Tracheal epithelial cell (primary cell): Measurements from ENCODE around the gene MTFMT. TPM values are rescaled to one million over a fixed set of nuclear protein-coding genes. Genes with fewer than 3 reads are reported as not detected.

Experiments used
- total RNA-seq: library from RNA; depleted of rRNA; stranded (reverse); fragments of >200 nt; gene quantifications from 2 replicates; pipeline ENCODE4 v1.2.1, GENCODE V29; 2014

The MTFMT gene
- total RNA-seq: 24.6 and 32.8 TPM in 2 replicates

GRCh38 chr15:65028921-65029735, at the start of gene MTFMT:
Gene MTFMT, minus strand, starts transcription at chr15:65029639. Its CDS starts 26 bp downstream, at chr15:65029613.

DNA sequence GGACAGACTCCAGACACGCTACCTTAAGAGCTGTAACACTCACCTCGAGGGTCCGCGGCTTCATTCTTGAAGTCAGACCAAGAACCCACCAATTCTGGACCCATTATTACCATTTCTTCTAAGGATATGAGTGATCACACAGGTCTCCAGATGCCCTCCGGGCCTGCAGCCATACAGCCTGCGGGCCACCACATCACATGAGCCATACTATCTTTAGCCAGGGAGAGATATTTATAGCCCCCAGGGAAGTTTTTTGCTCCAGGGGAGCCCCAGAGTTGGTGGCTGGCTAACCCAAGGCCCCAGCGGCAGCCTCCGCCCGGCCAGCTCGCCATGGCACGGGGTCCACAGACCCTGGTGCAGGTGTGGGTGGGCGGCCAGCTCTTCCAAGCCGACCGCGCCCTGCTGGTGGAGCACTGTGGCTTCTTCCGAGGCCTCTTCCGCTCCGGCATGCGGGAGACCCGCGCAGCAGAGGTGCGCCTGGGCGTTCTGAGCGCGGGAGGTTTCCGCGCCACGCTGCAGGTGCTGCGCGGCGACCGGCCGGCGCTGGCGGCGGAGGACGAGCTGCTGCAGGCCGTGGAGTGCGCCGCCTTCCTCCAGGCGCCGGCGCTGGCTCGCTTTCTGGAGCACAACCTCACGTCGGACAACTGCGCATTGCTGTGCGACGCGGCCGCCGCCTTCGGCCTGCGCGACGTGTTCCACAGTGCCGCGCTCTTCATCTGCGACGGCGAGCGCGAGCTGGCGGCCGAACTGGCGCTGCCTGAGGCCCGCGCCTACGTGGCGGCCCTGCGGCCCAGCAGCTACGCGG, 47.2 kb upstream of the MTFMT start, which contains the start of gene KBTBD13:
Gene KBTBD13, plus strand, starts transcription at position 261 of the 805 bp plus-strand sequence. Its CDS starts 70 bp downstream, at position 331.

DNA sequence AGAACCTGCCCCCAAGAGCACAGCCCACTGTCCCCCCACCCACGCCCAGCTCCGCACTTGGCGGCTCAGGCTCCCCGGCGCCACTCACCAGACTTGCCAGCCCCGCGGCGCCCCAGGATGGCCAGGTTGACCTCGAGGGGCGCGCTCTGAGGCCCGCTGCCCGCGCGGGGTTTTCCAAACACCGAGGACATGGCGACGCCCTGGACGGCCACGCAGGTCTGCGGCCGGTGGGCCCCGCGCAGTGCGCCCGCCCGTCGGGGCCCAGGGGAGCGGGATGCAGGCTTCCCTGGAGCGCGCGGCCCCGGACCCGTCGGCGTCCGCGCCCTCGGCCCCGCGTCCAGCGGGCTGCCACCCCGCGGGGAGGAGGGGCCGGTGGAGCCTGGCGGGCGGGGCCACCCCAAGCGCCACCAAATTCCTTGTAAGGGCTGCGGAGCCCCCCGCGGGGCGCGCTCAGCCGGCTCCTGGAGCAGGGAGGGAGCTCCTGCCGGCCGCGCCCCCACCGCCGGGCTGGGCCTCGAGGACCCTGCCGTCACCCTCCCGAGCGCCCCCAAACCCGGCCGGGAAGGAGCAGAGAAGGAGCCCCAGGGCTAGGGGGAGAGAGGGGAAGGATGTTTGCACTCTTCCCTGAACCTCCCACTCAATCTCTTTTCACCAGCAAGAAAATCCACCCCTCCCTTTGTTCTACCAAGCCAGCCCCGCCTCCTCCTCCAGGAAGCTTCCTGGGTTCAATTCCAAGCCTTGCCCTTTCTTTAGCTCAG, 38.4 kb upstream of the MTFMT start, which contains the start of gene RASL12:
Gene RASL12, minus strand, starts transcription at position 347 of the 758 bp plus-strand sequence. Its CDS starts 156 bp downstream, at position 191.

GRCh38 chr15:65044724-65045481, 15.5 kb upstream of the MTFMT start, which contains the start of gene SLC51B:
Gene SLC51B, plus strand, starts transcription at chr15:65045387. Its CDS starts 4,618 bp downstream, at chr15:65050005.

DNA sequence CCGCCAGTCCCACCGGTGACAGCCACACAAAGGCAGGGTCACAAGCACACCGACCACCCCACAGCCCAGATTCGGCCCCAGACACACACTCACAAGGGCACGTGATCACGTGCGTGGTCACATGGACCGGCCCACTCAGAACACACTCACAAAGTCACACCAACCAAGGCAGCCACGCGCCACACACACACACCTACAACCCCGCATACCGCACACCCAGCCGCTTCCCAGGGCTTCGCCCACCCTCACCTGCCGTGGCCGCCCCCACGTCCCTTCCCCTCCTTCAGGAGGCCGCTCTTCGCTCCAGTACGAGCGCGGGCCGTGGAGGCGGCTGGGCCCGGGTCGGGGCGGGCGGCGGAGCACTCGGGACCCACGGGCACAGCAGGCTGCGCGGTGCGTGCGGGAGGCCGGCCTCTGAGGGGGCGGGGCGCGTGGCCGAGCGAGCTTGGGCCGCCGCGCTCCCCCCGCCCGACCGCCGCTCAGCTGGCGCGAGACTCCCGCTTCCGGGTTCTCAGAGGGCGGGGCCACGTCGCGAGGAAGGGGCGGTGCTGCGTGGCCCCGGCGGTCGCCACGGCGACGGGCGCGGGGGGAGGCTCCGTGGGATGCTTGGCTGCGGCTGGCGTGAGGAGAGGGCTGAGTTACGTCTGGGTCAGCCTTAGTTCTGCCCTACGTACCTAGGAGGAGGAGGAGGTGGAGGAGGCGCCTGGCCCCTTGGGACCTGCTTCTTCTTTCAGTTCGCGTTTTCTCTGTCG, 39.8 kb downstream of the MTFMT start, which contains the start of gene SPG21:
Gene SPG21, minus strand, starts transcription at position 499 of the 752 bp plus-strand sequence. CDS start 6,345 bp downstream, outside the sequence.

Other genes starting within 250 kb of the MTFMT start
- 0.21 and 0.72 TPM in 2 replicates for gene PIF1, start 204.0 kb downstream of the MTFMT start, total RNA-seq
- 6.6 and 7.5 TPM in 2 replicates for gene PLEKHO2, start 187.7 kb downstream of the MTFMT start, total RNA-seq
- gene ANKDD1A, start 117.7 kb downstream of the MTFMT start, total RNA-seq: 4.5 and 4.6 TPM in 2 replicates
- gene SPG21, start 39.7 kb downstream of the MTFMT start, total RNA-seq: 95.4 and 99.3 TPM in 2 replicates
- gene SLC51B, start 15.7 kb upstream of the MTFMT start, total RNA-seq: not detected in 2 replicates
- gene RASL12, start 38.4 kb upstream of the MTFMT start, total RNA-seq: not detected in 2 replicates
- under 0.01 TPM in 1 of 2 replicates, not detected in the other for gene KBTBD13, start 47.1 kb upstream of the MTFMT start, total RNA-seq
- gene UBAP1L, start 85.6 kb upstream of the MTFMT start, total RNA-seq: 0.43 and 0.72 TPM in 2 replicates
- 14.0 and 22.6 TPM in 2 replicates for gene PDCD7, start 104.2 kb upstream of the MTFMT start, total RNA-seq
- 30.1 and 32.8 TPM in 2 replicates for gene CLPX, start 155.7 kb upstream of the MTFMT start, total RNA-seq
- gene CILP, start 181.8 kb upstream of the MTFMT start, total RNA-seq: under 0.01 TPM in 1 of 2 replicates, not detected in the other